Activated T-cell treated with anti-CD3 and anti-CD28 coated beads, Interleukin-2, amount 50 U/mL, for 4 hours (primary cell): Measurements from ENCODE around the gene FCHSD2. TPM values are rescaled to one million over a fixed set of nuclear protein-coding genes. Genes with fewer than 3 reads are reported as not detected.
"Not testable (repeated sequence)": the region's sequence is repeated elsewhere in the genome, so short reads cannot be mapped to it uniquely, and the experiment has no call there.

Experiments used
- ATAC-seq, 2 donors: fragments of 200-7000 bp; cut with Tn5 transposase; one replicate each; pipeline ENCODE4 v1.10.0; 2021
- DNase-seq: peaks from one replicate; pipeline ENCODE4 v3.0.0-alpha.2; 2020
- H3K27me3 Mint-ChIP-seq: one replicate; pipeline ENCODE4 v1.8.0; 2021; ENCODE audit warnings: low read depth, mixed read lengths
- H3K36me3 Mint-ChIP-seq: one replicate; pipeline ENCODE4 v1.8.0; 2022; ENCODE audit warnings: mixed read lengths; ENCODE audit not compliant: insufficient read depth
- H3K4me1 Mint-ChIP-seq: one replicate; pipeline ENCODE4 v1.8.0; 2021; ENCODE audit warnings: low read depth, mixed read lengths
- H3K4me3 Mint-ChIP-seq: one replicate; pipeline ENCODE4 v1.8.0; 2021; ENCODE audit warnings: mild to moderate bottlenecking, moderate library complexity, mixed read lengths
- H3K9me3 Mint-ChIP-seq: one replicate; pipeline ENCODE4 v1.8.0; 2021; ENCODE audit warnings: mixed read lengths
- total RNA-seq, 3 donors: library from RNA; stranded (reverse); gene quantifications; one replicate each; pipeline ENCODE4 v1.2.1, GENCODE V29; 2021

The FCHSD2 gene
- total RNA-seq, 3 donors from 2014 or later: 16.3 to 25.0 (median 20.3) TPM

DNA sequence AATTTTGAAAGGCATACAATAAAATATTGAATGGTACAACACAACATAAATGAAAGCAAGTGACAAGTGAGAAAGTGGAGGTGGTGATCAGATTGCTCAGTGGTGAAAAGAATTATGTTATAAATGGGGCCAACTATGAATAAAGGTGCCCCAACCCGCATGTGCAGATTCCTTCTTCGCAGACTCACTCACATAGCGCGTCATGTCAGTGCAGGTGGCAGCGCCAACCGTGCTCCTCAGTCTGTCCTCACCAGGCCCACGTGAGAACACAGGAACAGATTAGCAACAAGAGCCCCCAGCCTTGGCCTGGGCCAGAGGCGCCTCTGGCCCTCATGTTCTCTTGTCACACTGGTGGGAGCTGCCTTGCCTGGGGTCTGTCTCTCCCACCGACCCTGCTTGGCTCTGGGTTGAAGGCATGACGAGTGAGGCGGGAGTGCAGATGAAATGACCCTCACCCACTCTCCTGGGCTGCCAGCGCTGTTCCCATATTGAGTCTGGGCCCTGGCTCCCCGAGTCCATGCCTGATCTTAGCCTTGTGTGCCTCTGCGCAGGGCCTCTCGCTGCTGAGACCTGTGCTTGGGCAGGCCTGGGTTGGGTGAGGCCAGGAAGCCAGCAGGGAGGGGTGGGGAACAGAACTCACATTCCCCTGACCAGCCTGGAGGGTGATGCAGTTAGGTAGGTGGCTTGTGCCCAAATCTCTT lies 321.5 kb downstream of the FCHSD2 start:
- ATAC-seq (no peak), DNase-seq (no peak)
- peaks cover 27% of the 10 kb centered on the region for H3K36me3 Mint-ChIP-seq

DNA sequence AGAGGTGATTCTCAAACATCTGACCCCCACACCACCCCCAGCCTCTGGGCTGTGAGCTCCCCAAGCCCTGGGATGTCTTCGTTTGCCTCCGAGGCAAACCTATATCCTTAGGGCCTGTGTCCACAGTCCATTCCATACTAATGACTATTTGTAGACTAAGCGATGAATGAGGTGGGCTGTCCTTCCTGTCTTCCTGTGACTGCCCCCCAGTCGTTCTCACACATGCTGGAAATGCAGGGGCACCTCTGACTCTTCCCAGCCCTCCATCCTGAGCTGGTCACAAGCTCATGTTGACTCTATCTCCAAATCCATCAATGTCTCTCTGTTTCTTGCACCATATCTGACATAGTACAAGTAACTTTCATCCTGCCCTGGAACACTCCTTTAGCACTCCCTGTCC lies 323.1 kb downstream of the FCHSD2 start:
- ATAC-seq: no peak
- Mint-ChIP-seq H3K9me3 (no peaks in the 10 kb centered on the region), H3K4me3 (no peak overlapping the region), H3K4me1 (peaks cover 40% of the 10 kb centered on the region), H3K27me3 (no peaks in the 10 kb centered on the region), H3K36me3 (peaks cover 22% of the 10 kb centered on the region)
- DNase-seq: no peak

More for the DNA sequence above, 321.5 kb downstream of the FCHSD2 start:
- no peaks in the 10 kb centered on the region for H3K27me3 Mint-ChIP-seq
- H3K4me1 Mint-ChIP-seq: peaks cover 39% of the 10 kb centered on the region
- peak overlapping the region; percentile 51 for H3K4me3 Mint-ChIP-seq
- H3K9me3 Mint-ChIP-seq: no peaks in the 10 kb centered on the region

DNA sequence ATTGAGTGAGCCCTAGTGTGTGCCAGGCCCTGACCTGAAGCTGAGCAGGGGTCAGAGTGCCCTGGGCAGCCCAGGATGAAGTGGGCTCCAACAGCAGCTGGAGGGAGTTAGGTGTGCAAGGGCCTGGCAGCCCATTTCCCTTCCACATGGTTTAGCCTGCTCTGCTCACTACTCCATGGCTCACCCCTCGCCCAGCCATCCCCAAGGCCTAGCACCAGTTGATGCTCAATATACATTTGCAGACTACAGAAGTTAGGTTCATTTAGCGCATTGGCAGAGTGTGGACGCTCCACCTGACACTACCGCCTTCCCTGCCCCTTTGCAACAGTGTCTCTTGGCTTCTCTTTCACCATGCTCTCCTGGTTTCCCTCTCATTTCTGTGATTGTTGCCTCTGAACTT lies 324.2 kb downstream of the FCHSD2 start:
- no peaks in the 10 kb centered on the region for H3K27me3 Mint-ChIP-seq
- DNase-seq (no peak), ATAC-seq (no peak)
- H3K36me3 Mint-ChIP-seq: peaks cover 24% of the 10 kb centered on the region
- H3K4me1 Mint-ChIP-seq: peaks cover 41% of the 10 kb centered on the region
- H3K9me3 Mint-ChIP-seq: no peaks in the 10 kb centered on the region
- H3K4me3 Mint-ChIP-seq: no peak overlapping the region

DNA sequence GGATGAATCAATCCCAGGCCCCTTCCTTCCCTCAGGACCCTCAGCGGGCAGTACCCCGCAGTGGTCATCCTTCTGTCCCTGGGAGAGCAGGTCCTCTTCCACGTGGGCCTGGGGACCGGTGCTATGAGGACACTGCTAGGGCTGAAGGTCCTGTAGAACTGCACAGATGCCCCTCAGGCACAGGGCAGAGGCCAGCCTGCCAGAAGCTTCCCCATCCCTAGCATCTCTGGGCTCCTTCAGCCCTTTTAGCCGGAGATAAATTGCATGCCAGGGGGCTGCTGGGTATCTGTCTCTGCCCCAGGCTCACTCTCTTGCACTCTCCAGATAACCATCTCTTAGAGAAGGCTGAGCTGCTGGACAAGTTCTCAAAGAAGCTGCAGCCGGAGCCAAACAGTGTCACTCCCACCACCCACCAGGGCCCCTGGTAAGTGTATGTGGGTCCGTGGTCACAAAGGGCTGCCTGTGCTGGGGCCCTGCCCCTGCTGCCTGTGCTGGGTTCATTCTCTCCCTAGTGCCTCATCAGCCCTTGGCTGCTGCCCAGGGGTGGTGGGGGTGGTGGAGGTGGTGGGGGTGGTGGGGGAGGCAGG lies 325.6 kb downstream of the FCHSD2 start:
- Mint-ChIP-seq H3K4me3 (peak overlapping the region; percentile 98), H3K27me3 (no peaks in the 10 kb centered on the region), H3K36me3 (peaks cover 24% of the 10 kb centered on the region), H3K4me1 (peaks cover 53% of the 10 kb centered on the region), H3K9me3 (no peaks in the 10 kb centered on the region)
- DNase-seq (no peak), ATAC-seq (no peak)

DNA sequence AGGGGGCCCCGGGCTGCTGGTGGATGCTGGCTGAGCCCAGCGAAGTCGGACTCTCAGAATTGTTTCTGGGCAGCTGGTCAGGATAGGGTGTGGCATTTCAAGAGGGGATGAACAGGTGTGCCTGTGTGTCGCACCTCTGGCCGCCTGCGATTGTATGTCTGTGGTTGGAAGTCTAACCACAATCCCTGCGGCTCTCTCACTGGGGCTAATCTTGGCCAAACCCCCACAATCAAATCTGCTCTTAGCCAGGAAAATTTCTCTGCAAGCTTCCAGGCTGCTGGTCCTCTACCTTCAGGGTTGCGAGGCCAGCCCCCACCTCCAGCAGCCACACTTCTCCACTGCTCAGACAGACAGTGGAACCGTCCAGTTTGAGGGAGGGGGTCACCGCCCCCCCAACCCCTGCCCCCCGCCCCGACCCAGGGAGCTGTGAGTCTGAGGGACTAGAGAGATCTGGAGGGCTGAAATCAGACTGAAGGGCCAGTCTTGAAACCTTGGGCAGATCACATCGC lies 327.0 kb downstream of the FCHSD2 start:
- H3K4me1 Mint-ChIP-seq: peaks cover 46% of the 10 kb centered on the region

DNA sequence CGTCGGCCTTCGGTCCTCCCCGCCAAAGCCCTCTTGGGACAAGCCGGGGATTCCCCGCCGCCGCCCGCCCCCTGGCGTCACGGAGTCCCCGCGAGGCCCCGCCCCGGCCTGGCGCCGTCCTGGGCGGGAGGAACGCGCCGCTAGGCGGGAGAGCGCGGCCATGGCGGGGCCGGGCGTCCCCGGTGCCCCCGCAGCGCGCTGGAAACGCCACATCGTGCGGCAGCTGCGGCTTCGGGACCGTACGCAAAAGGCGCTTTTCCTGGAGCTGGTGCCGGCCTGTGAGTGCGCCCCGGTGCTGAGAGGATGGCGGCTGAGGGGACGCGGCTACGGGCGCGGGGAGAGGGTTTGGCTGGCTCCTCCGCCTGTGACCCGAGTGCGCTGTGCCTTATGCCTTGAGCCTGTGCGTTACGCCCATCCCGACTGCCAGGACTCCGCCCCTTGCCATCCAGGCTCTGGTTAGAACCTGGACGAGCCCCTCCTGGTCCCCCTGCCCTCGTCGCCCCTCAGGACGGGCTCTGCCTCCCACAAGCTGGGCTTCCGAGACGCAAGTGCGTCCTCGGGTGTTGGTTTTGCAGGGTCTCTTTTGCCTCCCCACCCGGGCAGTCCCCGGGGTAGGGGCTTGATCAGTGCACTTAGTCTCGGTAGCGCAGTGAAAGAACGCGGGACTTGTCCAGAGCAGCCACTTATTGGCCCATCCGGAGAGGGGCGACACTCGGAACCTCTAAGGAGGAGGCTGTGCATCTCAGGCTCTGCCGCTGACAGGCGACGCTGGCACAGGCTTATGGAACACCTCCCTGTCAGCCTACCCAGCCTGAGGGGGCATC lies 327.6 kb downstream of the FCHSD2 start, which contains the start of gene ATG16L2:
ATG16L2 (plus strand) TSS at position 126 of the 824 bp plus-strand sequence; CDS start at position 161, 35 bp downstream.
- H3K36me3 Mint-ChIP-seq: peaks cover 24% of the 10 kb centered on the region

More for the DNA sequence above, 327.0 kb downstream of the FCHSD2 start:
- H3K36me3 Mint-ChIP-seq: peaks cover 26% of the 10 kb centered on the region
- ATAC-seq (no peak), DNase-seq (no peak)
- no peaks in the 10 kb centered on the region for H3K9me3 Mint-ChIP-seq
- peak overlapping the region; percentile 98 for H3K4me3 Mint-ChIP-seq
- H3K27me3 Mint-ChIP-seq: no peaks in the 10 kb centered on the region

DNA sequence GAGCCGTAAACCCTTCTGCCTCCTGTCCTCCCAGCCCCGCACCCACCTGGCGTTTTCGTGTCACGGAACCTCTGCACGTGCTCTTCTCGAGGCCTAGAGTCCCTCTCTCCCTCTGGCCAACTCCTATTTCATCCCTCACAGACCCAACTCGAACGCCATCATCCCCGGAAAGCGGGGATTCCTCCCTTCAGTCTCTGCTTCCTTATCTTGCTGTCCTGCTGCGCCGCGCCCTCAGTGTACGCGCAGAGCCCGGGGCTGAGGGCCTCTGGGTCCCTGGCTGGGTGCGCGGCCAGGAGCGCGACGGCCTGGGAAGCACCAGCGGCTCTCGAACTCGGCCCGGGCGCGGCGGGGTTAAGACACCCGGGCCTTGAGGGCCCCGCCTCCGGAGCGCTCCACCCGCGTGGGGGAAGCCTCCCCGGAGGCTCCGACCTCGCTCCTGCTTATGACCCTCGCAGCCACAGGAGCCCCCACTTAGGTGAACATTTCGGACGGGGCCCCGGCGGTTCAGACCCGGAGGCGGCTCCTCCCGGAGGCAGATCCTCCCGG lies 328.3 kb downstream of the FCHSD2 start:
- no peaks in the 10 kb centered on the region for H3K9me3 Mint-ChIP-seq
- ATAC-seq: peak; percentile 67 to 69
- no peaks in the 10 kb centered on the region for H3K27me3 Mint-ChIP-seq
- peaks cover 44% of the 10 kb centered on the region for H3K4me1 Mint-ChIP-seq
- DNase-seq: no peak
- peak overlapping the region; percentile 99 for H3K4me3 Mint-ChIP-seq
- H3K36me3 Mint-ChIP-seq: peaks cover 20% of the 10 kb centered on the region

More for the DNA sequence above, 327.6 kb downstream of the FCHSD2 start, which contains the start of gene ATG16L2:
- Mint-ChIP-seq H3K4me1 (peaks cover 44% of the 10 kb centered on the region), H3K4me3 (peak within 1 kb of the TSS; percentile 99), H3K27me3 (no peaks in the 10 kb centered on the region), H3K9me3 (no peaks in the 10 kb centered on the region)
- DNase-seq: peak; percentile 87
- peak; percentile 74 to 79 for ATAC-seq

DNA sequence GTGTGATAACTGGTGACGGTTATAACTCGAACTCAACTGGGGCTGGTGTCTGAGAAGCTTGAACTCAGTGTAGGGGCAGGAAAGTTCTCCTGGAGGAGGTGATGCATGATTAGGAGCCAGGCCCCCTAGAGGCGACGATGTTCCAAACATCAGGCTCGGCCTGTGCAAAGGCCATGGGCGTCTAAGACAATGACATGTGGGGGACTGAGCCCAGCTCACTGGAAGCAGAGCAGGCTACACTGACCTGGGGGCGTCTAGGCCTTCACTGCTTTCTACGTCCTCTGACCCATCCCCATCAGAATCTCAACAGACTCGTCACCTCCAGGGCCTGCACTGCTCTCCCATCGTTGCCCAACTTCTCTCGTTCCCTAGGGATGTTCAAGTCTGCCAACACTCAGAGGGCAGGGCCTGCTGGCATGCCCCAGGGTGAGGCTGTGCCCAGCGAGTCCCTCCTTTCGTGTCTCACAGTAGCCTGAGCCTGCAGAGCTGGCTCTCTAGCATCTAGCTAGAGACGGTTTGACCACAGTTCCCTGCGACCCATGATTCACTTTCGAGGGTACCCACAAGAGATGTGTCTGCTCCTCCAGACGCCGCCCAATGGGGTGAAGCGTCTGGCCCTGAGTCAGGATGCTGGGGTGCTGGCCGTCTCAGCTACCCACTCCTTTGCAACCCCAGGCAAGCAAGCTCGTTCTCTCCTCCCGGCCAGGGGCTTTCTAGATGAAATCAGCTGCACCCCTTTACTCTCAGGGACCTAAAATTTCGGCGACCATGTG lies 329.0 kb downstream of the FCHSD2 start:
- Mint-ChIP-seq H3K36me3 (peaks cover 20% of the 10 kb centered on the region), H3K4me1 (peaks cover 43% of the 10 kb centered on the region), H3K27me3 (no peaks in the 10 kb centered on the region), H3K4me3 (peak overlapping the region; percentile 99), H3K9me3 (no peaks in the 10 kb centered on the region)
- DNase-seq (peak; percentile 61), ATAC-seq (peak; percentile 64 to 67)

DNA sequence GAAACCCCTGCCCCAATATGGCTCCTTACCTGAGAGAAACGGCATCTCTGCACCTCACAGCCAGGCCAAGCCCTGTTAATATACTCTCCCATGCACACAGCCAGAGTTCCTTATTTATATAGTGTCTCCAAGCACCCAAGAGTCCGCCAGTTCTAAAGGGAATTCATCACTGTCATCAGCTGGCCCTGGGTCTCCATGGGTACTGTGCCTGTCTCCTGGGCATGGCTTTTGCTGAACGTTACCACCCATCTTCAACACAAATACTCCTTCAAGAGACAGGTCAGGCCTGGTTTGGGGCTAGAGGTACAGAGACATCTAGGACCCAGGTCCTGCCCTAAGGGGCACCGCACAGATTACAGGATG lies 329.5 kb downstream of the FCHSD2 start:
- peak overlapping the region; percentile 99 for H3K4me3 Mint-ChIP-seq
- ATAC-seq: no peak
- no peak for DNase-seq
- H3K27me3 Mint-ChIP-seq: no peaks in the 10 kb centered on the region
- H3K36me3 Mint-ChIP-seq: peaks cover 16% of the 10 kb centered on the region
- peaks cover 39% of the 10 kb centered on the region for H3K4me1 Mint-ChIP-seq
- no peaks in the 10 kb centered on the region for H3K9me3 Mint-ChIP-seq

DNA sequence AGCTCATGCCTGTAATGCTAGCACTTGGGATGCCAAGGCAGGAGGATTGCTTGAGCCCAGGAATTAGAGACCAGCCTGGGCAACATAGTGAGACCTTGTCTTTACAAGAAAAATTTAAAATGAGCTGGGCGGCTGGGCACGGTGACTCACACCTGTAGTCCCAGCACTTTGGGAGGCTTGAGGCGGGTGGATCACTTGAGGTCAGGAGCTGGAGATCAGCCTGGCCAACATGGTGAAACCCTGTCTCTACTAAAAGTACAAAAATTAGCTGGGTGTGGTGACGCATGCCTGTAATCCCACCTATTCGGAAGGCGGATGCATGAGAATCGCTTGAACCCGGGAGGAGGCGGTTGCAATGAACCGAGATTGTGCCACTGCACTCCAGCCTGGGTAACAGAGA lies 330.4 kb downstream of the FCHSD2 start:
- H3K9me3 Mint-ChIP-seq, H3K27me3 Mint-ChIP-seq, DNase-seq, ATAC-seq: not testable (repeated sequence)
- Mint-ChIP-seq H3K4me1 (peaks cover 33% of the 10 kb centered on the region), H3K4me3 (peak overlapping the region; percentile 58), H3K36me3 (peaks cover 14% of the 10 kb centered on the region)

DNA sequence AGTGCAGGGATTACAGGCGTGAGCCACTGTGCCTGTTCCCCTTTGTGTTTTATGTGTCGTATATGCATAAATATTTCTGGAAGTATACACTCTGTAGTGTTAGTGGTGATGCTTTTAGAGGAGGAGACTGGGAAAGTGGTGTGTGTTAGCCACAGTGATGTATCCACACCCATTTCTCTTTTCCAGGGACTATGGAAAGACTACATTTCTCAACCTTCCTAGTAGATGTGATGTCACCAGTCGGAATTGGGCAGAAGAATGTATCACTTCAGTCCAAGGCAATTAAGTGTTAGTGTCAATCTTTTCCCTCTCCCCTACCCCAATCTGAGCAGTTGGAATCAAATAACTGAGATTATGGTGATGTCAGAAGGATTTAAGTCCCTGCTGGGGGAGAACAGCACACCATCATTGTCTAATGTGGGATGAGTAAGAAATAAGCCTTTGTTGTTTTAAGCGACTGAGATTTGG lies 333.8 kb downstream of the FCHSD2 start:
- peaks cover 14% of the 10 kb centered on the region for H3K36me3 Mint-ChIP-seq
- no peaks in the 10 kb centered on the region for H3K9me3 Mint-ChIP-seq
- H3K4me1 Mint-ChIP-seq: peaks cover 21% of the 10 kb centered on the region

DNA sequence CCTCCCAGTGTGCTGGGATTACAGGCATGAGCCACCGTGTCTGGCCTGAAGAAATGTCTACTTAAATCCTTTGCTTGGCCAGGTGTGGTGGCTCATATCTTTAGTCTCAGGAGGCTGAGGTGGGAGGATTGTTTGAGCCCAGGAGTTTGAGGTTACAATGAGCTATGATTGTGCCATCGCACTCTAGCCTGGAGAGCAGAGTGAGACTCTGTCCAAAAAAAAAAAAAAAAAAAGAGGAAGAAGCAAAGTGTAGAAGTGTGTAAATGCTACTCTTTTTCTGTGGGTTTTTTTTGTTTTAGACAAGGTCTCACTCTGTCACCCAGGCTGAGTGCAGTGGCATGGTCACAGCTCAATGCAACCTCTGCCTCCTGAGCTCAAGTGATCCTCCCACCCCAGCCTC lies 334.3 kb downstream of the FCHSD2 start:
- H3K4me1 Mint-ChIP-seq: peaks cover 16% of the 10 kb centered on the region
- no peaks in the 10 kb centered on the region for H3K27me3 Mint-ChIP-seq
- H3K9me3 Mint-ChIP-seq: no peaks in the 10 kb centered on the region
- DNase-seq: no peak
- ATAC-seq: no peak
- H3K36me3 Mint-ChIP-seq: peaks cover 12% of the 10 kb centered on the region
- H3K4me3 Mint-ChIP-seq: no peak overlapping the region

More for the DNA sequence above, 333.8 kb downstream of the FCHSD2 start:
- Mint-ChIP-seq H3K27me3 (no peaks in the 10 kb centered on the region), H3K4me3 (no peak overlapping the region)
- DNase-seq: no peak
- no peak for ATAC-seq

DNA sequence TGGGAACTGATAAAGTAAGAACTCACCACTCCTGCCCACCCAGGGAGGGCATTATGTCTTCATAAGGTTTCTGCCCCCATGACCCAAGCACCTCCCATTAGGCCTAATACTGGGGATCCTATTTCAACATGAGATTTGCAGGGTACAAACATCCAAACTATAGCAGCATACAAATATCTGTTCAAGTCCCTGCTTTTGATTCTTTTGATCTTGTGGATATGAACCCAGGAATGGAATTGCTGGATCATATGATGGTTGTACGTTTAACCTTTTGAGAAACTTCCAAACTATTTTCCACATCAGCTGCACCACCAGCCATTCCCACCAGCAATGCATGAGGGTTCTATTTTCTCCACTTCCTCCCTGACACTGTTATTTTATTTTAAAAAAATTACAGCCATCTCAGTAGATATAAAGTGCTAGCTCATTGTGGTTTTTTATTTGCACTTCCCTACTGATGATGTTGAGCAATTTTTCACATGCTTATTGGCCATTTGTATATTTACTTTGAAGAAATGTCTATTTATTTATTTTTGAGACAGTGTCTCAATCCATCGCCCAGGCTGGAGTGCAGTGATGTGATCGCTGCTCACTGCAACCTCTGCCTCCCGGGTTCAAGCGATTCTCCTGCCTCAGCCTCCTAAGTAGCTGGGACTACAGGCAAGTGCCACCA lies 335.0 kb downstream of the FCHSD2 start:
- no peak for DNase-seq
- Mint-ChIP-seq H3K4me1 (peaks cover 12% of the 10 kb centered on the region), H3K36me3 (peaks cover 12% of the 10 kb centered on the region), H3K4me3 (no peak overlapping the region), H3K9me3 (no peaks in the 10 kb centered on the region), H3K27me3 (no peaks in the 10 kb centered on the region)
- ATAC-seq: no peak
